Limb (tissue), 2 donors: Measurements from ENCODE around the gene UCK1.

Experiments
- DNase-seq, 2 donors: peaks; one replicate each; pipeline ENCODE4 v3.0.0-alpha.2; 2016; ENCODE audit errors: extremely low spot score in 2 of 2

The UCK1 gene

GRCh38 chr9:131477367-131477766 lies 53.7 kb downstream of the UCK1 start:
- no peak for DNase-seq

- DNase-seq: no peak
These were observed 54.2 kb downstream of the UCK1 start for GRCh38 chr9:131476777-131477345.

- DNase-seq: no peak
These were observed 54.9 kb downstream of the UCK1 start for GRCh38 chr9:131475956-131476776.

- peak in 1 of 2 donors; percentile 22 for DNase-seq
These were observed 55.7 kb downstream of the UCK1 start for GRCh38 chr9:131475111-131475955.

GRCh38 chr9:131474711-131475110 lies 56.4 kb downstream of the UCK1 start:
- DNase-seq: peak in 1 of 2 donors; percentile 14

- DNase-seq: no peak
These were observed 57.2 kb downstream of the UCK1 start for GRCh38 chr9:131473891-131474290.
